Jurkat, Clone E6-1 (cell line): ENCODE data around the gene PTPRR.
"Not testable (repeated sequence)": the region's sequence is repeated elsewhere in the genome, so short reads cannot be mapped to it uniquely, and the experiment has no call there.

Experiments
- DNase-seq: peaks from one replicate; pipeline ENCODE4 v3.0.0-alpha.2; 2011; ENCODE audit warnings: low read depth, low spot score
- H3K4me3 ChIP-seq: 2 replicates; pipeline ENCODE4 v1.5.1; 2011; ENCODE audit warnings: mild to moderate bottlenecking, low read length, control low read depth, moderate library complexity

PTPRR gene

GRCh38 chr12:70812136-70812535 is 108.4 kb downstream of the PTPRR start:
- H3K4me3 ChIP-seq = no peak overlapping the region
- DNase-seq = no peak

DNA sequence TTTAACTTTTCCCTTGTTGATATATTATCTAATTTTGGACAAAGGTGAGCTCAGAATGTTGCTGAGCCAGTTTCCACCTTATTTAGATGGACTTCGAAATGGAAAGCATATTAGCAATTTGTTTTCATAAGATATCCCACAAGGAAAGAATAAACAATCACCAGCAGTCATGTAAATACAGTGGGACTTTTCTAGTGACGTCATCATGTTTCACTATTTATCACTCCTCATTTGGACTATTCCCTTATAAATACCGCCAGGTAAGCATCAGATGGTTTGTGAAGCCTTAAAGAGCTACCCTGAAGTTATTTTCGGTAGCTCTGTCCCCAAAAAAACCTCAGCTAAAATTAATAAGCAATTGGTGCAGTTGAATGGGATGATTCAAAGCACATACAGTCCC is 110.7 kb downstream of the PTPRR start:
- DNase-seq = no peak
- H3K4me3 ChIP-seq = no peak overlapping the region

GRCh38 chr12:70807993-70808392 is 112.5 kb downstream of the PTPRR start:
- not testable (repeated sequence) for DNase-seq

GRCh38 chr12:70806827-70807226 is 113.7 kb downstream of the PTPRR start:
- DNase-seq = no peak
- H3K4me3 ChIP-seq = no peak overlapping the region

More at GRCh38 chr12:70807993-70808392, 112.5 kb downstream of the PTPRR start:
- not testable (repeated sequence) for H3K4me3 ChIP-seq

DNA sequence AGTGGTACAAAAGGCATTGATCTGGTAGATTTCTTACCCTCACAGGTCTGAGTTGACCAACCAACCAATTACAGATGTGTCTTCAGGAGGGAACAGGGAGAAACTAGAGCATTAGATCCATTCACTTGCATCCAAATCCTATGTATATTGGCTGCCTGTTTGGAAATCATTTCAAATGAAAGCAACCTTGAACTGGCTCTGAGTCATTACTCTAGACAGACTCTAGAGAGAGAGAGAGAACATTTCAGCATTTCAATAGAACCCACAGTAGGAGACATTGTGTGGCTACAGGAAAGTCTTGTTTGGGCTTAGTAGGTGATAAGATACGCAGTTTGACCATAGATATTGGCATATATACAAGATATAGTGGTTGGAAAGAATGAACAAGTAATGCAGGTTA is 114.5 kb downstream of the PTPRR start:
- no peak overlapping the region for H3K4me3 ChIP-seq
- DNase-seq = no peak

DNA sequence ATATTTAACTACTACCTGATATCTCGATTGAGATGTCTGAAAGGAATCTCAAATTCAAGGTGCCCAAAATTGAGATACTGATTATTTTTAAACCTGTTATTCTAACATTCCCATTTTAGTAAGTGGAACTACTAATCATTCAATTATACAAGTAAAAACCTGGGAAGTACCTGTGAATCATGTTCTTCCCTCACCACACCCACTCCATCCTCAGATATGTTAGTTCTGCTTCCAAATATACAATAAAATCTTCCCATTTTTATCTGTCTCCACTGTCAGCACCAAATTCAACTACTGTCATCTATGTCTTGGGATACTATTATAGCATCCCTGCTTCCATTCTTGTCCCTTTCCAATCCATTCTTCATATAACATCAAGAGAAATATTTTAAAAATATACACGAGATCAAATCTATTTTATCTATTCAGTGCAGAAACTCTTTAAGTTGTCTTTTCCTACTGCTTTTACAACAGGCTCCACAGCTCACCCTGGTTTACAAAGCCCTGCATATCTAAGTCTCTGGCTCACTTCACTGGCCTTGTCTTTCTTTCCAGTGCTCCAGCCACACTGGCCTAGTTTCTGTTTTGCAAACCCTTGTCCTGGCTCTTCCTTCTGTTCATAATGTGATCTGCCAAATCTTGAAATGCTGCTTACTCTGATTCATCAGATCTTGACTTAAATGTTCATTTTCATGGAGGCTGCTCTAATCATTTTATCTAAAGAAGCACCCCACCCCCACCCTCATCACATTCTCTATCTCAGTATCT is 122.3 kb downstream of the PTPRR start:
- no peak overlapping the region for H3K4me3 ChIP-seq
- DNase-seq = no peak

DNA sequence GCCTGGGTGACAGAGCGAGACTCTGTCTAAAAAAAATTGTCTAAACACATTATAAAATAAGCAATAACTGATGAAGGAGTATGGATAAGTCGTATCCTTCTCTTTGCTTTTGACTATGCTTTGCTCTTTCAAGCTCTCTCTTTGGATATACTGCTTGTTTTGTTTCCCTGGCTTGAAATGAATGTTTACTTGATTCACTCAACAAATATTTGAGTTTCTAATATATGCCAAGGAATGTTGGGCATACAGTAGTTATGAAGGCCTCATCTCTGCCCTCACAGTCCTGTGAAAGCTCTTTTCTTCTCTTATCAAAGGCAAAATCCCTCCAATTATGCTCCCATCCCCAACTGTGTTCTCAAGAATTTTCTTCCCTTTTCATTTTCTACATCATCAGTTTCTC is 123.5 kb downstream of the PTPRR start:
- no peak overlapping the region for H3K4me3 ChIP-seq
- DNase-seq = no peak

GRCh38 chr12:70795608-70796007 is 124.9 kb downstream of the PTPRR start:
- H3K4me3 ChIP-seq = no peak overlapping the region
- DNase-seq = no peak

- DNase-seq = no peak
- H3K4me3 ChIP-seq = no peak overlapping the region
Observed at GRCh38 chr12:70794131-70794530, 126.4 kb downstream of the PTPRR start.

GRCh38 chr12:70788774-70789173 is 131.8 kb downstream of the PTPRR start:
- no peak overlapping the region for H3K4me3 ChIP-seq
- DNase-seq = no peak

DNA sequence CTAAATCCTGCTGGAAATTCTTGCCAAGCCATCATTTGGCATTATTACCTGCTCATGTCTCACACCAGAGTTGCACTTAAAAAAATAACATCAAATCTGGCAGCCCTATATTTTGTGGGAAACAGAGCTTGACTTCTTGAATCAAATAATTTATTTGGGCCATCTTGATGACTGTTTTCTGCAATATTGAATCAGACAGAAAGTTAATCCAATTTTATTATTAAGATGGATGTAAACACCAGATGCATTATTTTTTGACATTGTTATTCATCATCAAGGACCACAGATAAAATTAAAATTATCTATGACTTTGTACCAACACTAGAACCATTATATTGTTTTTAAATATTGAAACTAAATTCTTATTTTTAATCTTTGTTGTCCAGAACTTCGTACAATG is 132.9 kb downstream of the PTPRR start:
- DNase-seq = no peak
- no peak overlapping the region for H3K4me3 ChIP-seq

DNA sequence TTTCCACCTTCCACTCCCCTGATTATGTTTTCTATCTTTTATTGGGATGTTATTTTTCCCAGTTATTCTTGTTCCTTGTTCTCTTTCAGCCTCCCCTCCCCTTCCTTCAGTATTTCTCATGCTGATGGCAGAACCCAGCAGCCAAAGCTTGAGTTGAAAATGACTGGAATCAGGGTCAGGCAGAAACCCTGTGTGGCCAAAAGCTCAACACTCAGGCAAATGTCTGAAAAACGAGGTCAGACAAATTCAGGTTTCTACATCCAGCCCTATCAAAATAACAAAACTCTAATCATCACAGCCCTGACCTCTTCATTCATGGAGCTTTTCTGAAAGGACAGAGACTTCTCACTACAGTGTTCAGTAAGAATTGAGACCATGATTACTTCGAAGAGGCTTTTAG is 134.6 kb downstream of the PTPRR start:
- H3K4me3 ChIP-seq = no peak overlapping the region
- no peak for DNase-seq

- no peak overlapping the region for H3K4me3 ChIP-seq
- DNase-seq = no peak
Observed at GRCh38 chr12:70784042-70784668, 136.4 kb downstream of the PTPRR start.

DNA sequence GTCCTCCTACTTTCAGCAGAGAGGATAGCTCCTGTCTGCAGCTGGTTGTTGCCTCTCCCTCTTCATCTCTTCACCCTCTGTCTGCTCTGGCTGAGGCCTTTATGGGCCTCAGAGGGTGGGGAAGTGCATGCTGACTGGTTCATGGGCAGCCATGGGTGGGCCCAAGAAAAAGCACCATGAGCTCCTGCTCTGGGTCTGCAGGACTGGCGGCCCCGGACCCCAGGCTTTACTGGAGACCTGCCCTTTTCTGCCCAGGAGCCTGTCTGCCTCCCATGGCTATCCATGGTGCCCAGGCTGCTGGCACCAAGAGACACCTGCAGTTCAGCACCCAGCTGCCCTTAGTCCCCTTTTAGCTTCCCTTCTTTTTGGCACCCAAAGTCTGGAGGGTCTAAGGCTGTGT is 137.1 kb downstream of the PTPRR start:
- no peak overlapping the region for H3K4me3 ChIP-seq
- DNase-seq = no peak

DNA sequence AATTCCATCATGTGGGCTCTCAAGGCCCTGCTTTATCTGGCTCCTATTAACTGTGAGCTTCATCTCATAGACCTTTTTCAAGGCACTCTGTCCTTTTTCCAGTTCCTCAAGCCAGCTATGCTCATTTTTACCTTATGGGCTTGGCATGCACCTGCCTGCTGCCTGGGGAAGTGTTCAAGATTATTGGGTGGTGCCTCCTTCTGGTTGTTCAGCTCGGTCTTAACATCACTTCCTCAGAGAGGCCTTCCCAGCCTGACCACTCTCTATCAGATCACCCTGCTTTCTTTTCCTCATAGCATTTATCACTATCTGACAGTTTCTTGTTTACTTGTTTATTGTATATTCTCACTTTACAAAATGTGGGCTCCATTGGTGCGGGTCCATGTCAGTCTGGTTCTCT is 141.3 kb downstream of the PTPRR start:
- H3K4me3 ChIP-seq = no peak overlapping the region
- no peak for DNase-seq

- no peak for DNase-seq
- H3K4me3 ChIP-seq = no peak overlapping the region
Observed at GRCh38 chr12:70774055-70774454, 146.5 kb downstream of the PTPRR start.

DNA sequence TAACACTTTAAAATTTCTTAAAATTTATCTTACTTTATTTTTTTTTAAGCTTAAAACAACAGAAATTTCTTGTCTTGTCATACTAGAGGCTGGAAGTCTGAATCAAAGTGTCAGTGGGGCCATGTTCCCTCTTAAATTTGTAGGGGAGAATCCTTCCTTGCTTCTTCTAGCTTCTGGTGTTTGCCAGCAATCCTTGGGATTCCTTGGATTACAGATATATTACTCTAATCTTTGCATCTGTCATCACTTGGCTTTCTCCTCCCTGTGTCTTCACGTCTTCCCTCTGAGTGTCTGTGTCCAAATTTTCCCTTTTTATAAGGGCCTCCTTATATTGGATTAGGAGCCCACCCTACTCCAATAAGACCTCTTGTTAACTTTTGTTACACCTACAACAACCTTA is 147.7 kb downstream of the PTPRR start:
- no peak for DNase-seq

GRCh38 chr12:70771581-70771980 is 149.0 kb downstream of the PTPRR start:
- no peak overlapping the region for H3K4me3 ChIP-seq
- DNase-seq = no peak

More for the DNA sequence above, 147.7 kb downstream of the PTPRR start:
- H3K4me3 ChIP-seq = no peak overlapping the region

DNA sequence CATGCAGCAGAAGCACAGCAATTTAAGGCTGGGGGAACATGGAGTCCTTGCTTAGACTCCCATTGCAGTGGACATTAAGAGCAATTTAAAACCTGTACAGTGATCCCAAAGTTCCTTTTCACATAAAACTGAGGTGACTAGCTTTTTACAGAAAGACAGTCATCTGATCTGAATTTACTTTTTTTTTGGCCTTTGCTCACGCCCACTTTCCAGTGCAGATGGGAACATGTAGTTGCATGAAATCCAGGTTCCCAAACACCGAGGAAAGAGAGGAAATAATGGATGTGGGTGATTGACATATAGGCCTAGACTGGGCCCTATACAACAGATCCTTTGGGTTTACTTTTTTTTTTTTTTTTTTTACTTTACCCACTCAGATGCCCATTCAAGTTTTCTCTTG is 156.9 kb downstream of the PTPRR start:
- DNase-seq = no peak
- no peak overlapping the region for H3K4me3 ChIP-seq

DNA sequence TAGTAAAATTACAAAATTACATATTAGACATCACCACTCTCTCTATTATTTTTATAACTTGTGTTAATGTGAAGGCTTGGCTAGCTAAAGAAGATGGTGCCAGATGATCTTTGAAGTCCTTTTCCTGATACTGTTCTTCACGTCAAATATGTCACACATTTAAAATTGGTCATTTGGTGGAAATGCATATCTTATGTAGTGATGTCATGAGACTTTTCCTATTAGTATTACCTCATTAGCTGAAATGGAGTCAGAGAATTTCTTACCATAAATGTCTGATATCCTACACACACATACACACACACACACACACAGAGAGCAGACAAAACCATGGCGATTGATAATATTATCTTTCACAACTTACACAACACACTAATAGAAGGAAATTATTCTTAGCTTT is 158.5 kb downstream of the PTPRR start:
- no peak for DNase-seq
- H3K4me3 ChIP-seq = no peak overlapping the region
